ENCODE data around the gene BAHCC1.

DNA sequence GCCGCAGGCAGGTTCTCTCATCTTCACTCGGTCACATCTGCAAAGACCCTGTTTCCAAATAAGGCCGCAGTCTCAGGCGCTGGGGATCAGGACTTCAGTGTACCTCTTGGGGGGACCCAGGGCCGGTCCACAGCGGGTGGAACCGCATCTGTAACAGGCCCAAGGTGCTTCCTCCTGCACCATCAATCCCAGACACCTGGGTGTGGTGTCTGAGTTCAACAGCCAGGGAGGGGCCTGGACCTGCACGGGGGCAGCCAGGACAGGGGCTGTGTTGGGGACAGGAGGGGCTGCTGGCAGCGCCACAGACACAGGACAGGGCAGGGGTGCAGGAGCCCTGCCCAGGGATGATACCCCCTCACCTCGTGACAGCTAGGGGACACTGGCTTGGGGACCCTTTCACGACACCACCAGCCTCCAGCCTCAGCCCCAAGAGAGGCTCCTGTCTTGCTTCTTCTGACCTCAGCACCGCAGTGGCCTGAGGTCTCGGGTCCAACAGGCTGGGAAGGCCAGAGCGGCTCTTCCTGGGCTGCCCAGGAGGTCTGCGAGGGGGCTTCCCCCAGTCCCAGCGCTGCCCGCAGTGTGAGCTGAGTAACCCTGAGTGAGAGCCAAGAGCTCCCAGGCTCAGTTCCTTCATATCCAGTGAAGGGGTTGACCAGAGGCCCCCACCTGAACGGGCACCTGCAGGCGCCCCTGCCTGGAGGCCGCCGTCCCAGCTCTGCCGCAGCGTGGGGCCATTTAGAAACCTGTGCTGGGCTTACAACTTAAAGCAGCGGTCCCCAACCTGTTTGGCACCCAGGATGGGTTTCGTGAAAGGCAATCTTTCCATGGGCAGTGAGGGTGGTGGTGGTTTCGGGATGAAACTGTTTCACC lies 30.7 kb upstream of the BAHCC1 start:
- TF ChIP-seq, protein P1, sequence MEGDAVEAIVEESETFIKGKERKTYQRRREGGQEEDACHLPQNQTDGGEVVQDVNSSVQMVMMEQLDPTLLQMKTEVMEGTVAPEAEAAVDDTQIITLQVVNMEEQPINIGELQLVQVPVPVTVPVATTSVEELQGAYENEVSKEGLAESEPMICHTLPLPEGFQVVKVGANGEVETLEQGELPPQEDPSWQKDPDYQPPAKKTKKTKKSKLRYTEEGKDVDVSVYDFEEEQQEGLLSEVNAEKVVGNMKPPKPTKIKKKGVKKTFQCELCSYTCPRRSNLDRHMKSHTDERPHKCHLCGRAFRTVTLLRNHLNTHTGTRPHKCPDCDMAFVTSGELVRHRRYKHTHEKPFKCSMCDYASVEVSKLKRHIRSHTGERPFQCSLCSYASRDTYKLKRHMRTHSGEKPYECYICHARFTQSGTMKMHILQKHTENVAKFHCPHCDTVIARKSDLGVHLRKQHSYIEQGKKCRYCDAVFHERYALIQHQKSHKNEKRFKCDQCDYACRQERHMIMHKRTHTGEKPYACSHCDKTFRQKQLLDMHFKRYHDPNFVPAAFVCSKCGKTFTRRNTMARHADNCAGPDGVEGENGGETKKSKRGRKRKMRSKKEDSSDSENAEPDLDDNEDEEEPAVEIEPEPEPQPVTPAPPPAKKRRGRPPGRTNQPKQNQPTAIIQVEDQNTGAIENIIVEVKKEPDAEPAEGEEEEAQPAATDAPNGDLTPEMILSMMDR (IDR thresholded peaks at IDR 0.05; ENCODE audit: low read depth, low read length, poor library complexity, severe bottlenecking), result no peak
- no peak for TF ChIP-seq EZH2phosphoT487 (IDR thresholded peaks at IDR 0.05; ENCODE audit: borderline replicate concordance, low read length)
